ENCODE measurements around the gene C11orf42. TPM values are rescaled to one million over a fixed set of nuclear protein-coding genes. Genes with fewer than 3 reads are reported as not detected.

The C11orf42 gene
- total and polyA plus RNA-seq, 8 donors, result not detected

GRCh38 chr11:6200975-6201374 lies 4.4 kb upstream of the C11orf42 start:
- intact Hi-C loops (cut with DNase I; ENCODE audit: low total_unique reads), result no loop called here
- peak; percentile 29 to 47 for DNase-seq
- H3K9me3 ChIP-seq, result no peaks in the 10 kb centered on the region
- no peaks in the 10 kb centered on the region for H3K4me1 ChIP-seq
- H3K27me3 ChIP-seq, result no peaks in the 10 kb centered on the region
- peaks cover 0 to 26% (median 13%) of the 10 kb centered on the region in 4 donors for H3K36me3 ChIP-seq
- TF ChIP-seq, protein P1, sequence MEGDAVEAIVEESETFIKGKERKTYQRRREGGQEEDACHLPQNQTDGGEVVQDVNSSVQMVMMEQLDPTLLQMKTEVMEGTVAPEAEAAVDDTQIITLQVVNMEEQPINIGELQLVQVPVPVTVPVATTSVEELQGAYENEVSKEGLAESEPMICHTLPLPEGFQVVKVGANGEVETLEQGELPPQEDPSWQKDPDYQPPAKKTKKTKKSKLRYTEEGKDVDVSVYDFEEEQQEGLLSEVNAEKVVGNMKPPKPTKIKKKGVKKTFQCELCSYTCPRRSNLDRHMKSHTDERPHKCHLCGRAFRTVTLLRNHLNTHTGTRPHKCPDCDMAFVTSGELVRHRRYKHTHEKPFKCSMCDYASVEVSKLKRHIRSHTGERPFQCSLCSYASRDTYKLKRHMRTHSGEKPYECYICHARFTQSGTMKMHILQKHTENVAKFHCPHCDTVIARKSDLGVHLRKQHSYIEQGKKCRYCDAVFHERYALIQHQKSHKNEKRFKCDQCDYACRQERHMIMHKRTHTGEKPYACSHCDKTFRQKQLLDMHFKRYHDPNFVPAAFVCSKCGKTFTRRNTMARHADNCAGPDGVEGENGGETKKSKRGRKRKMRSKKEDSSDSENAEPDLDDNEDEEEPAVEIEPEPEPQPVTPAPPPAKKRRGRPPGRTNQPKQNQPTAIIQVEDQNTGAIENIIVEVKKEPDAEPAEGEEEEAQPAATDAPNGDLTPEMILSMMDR (IDR thresholded peaks at IDR 0.05), result no peak
- no peak for TF ChIP-seq POLR2A (IDR thresholded peaks at IDR 0.05)
- TF ChIP-seq POLR2AphosphoS5 (IDR thresholded peaks at IDR 0.05), result peak in 1 of 3 donors; percentile 30
- no peak for TF ChIP-seq EP300 (IDR thresholded peaks at IDR 0.05)
- H3K27ac ChIP-seq, result peak overlapping the region in 2 of 5 donors; percentile 53 to 71
- no peak overlapping the region for H3K4me3 ChIP-seq
- WGBS, 5 donors, result 73 to 81% (median 74%) methylated on average over 4 of the region's 4 CpGs

GRCh38 chr11:6201481-6201880 lies 3.9 kb upstream of the C11orf42 start:
- Histone ChIP-seq H3K36me3 (peaks cover 0 to 31% (median 16%) of the 10 kb centered on the region in 4 donors), H3K27me3 (no peaks in the 10 kb centered on the region), H3K4me3 (no peak overlapping the region), H3K9me3 (no peaks in the 10 kb centered on the region), H3K27ac (peak overlapping the region in 2 of 5 donors; percentile 53 to 71), H3K4me1 (no peaks in the 10 kb centered on the region)
- intact Hi-C loops (cut with DNase I; ENCODE audit: low total_unique reads), result no loop called here
- DNase-seq, result no peak
- TF ChIP-seq POLR2A (IDR thresholded peaks at IDR 0.05) (no peak), POLR2AphosphoS5 (IDR thresholded peaks at IDR 0.05) (no peak), EP300 (IDR thresholded peaks at IDR 0.05) (no peak)
- TF ChIP-seq, protein P1 (IDR thresholded peaks at IDR 0.05), result no peak
- 64 to 85% (median 74%) methylated on average over 2 of the region's 2 CpGs for WGBS, 5 donors

GRCh38 chr11:6202041-6202440 lies 3.3 kb upstream of the C11orf42 start:
- no peak for TF ChIP-seq POLR2A (IDR thresholded peaks at IDR 0.05)
- no peak for TF ChIP-seq EP300 (IDR thresholded peaks at IDR 0.05)
- H3K27ac ChIP-seq, result peak overlapping the region in 1 of 5 donors; percentile 71
- no peaks in the 10 kb centered on the region for H3K4me1 ChIP-seq

DNA sequence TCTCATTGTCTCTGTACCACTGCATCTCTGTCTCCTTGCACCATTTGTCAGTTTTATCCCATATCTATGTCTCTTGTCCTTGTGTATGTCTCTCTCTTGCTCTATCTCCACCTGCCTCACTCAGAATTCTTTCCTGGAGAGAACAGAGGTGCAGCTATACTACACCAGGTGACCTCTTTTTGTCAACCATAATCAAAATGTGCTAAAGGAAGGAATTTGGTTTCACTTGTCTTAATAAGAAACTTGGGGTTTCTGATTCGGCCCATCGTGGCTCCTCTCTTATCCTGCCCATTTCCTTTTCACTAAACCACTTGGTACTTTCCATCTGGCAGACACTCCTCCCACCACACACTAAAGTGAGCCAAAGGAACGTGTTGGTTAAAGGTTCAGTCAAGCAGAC lies 2.0 kb upstream of the C11orf42 start:
- 63 to 77% (median 72%) methylated on average over 3 of the region's 3 CpGs for WGBS, 5 donors
- Histone ChIP-seq H3K27me3 (no peaks in the 10 kb centered on the region), H3K4me3 (no peak overlapping the region), H3K36me3 (peaks cover 0 to 49% (median 26%) of the 10 kb centered on the region in 4 donors), H3K4me1 (no peaks in the 10 kb centered on the region), H3K27ac (no peak overlapping the region), H3K9me3 (no peaks in the 10 kb centered on the region)
- TF ChIP-seq EP300 (IDR thresholded peaks at IDR 0.05) (no peak), POLR2AphosphoS5 (IDR thresholded peaks at IDR 0.05) (no peak), POLR2A (IDR thresholded peaks at IDR 0.05) (no peak)
- TF ChIP-seq, protein P1 (IDR thresholded peaks at IDR 0.05), result no peak
- intact Hi-C loops (cut with DNase I; ENCODE audit: low total_unique reads), result no loop called here
- no peak for DNase-seq

More at GRCh38 chr11:6202041-6202440, 3.3 kb upstream of the C11orf42 start:
- H3K27me3 ChIP-seq, result no peaks in the 10 kb centered on the region
- intact Hi-C loops (cut with DNase I; ENCODE audit: low total_unique reads), result no loop called here
- WGBS, 5 donors, result 67 to 96% (median 88%) methylated on average over 1 of the region's 1 CpG
- no peak overlapping the region for H3K4me3 ChIP-seq
- H3K36me3 ChIP-seq, result peaks cover 0 to 36% (median 18%) of the 10 kb centered on the region in 4 donors
- DNase-seq, result no peak
- no peaks in the 10 kb centered on the region for H3K9me3 ChIP-seq

GRCh38 chr11:6204706-6205105 lies 651 bp upstream of the C11orf42 start:
- DNase-seq, result no peak
- H3K4me3 ChIP-seq, result no peak overlapping the region
- WGBS, 5 donors, result 93 to 100% (median 99%) methylated on average over 1 of the region's 1 CpG

More at GRCh38 chr11:6204706-6205105, 651 bp upstream of the C11orf42 start:
- Histone ChIP-seq H3K9me3 (no peaks in the 10 kb centered on the region), H3K27me3 (no peaks in the 10 kb centered on the region), H3K36me3 (peaks cover 2 to 61% (median 36%) of the 10 kb centered on the region in 4 donors), H3K4me1 (no peaks in the 10 kb centered on the region), H3K27ac (no peak overlapping the region)
- no peak for TF ChIP-seq POLR2A (IDR thresholded peaks at IDR 0.05)
- TF ChIP-seq, protein P1 (IDR thresholded peaks at IDR 0.05), result no peak
- TF ChIP-seq EP300 (IDR thresholded peaks at IDR 0.05), result no peak
- TF ChIP-seq POLR2AphosphoS5 (IDR thresholded peaks at IDR 0.05), result no peak
- intact Hi-C loops (cut with DNase I; ENCODE audit: low total_unique reads), result no loop called here

All from stomach (tissue), 9 donors.